ENCODE results near the gene SFSWAP. TPM values are rescaled to one million over a fixed set of nuclear protein-coding genes. Genes with fewer than 3 reads are reported as not detected.
A peak's percentile ranks its signal among the peaks of the same experiment; 100 is the strongest.
"Not testable (repeated sequence)": the region's sequence is repeated elsewhere in the genome, so short reads cannot be mapped to it uniquely, and the experiment has no call there.

Gene SFSWAP
- total RNA-seq, 1 donor, result 31.1 TPM

DNA sequence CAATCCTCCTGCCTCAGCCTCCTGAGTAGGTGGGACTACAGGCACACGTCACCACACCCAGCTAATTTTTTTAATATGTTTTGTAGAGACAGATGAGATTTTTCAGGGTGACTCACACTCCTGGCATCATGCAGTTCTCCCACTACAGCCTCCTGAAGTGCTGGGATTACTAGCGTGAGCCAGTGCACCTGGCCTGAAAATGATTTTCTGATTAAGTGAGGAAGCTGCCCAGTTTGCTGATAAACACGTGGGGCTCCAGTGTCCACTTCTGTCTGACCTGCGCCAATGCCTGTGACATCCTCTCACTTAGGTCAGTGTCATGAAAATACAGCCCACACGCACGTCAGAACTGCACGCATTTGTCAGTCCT lies 37.0 kb upstream of the SFSWAP start:
- TF ChIP-seq, protein P1, sequence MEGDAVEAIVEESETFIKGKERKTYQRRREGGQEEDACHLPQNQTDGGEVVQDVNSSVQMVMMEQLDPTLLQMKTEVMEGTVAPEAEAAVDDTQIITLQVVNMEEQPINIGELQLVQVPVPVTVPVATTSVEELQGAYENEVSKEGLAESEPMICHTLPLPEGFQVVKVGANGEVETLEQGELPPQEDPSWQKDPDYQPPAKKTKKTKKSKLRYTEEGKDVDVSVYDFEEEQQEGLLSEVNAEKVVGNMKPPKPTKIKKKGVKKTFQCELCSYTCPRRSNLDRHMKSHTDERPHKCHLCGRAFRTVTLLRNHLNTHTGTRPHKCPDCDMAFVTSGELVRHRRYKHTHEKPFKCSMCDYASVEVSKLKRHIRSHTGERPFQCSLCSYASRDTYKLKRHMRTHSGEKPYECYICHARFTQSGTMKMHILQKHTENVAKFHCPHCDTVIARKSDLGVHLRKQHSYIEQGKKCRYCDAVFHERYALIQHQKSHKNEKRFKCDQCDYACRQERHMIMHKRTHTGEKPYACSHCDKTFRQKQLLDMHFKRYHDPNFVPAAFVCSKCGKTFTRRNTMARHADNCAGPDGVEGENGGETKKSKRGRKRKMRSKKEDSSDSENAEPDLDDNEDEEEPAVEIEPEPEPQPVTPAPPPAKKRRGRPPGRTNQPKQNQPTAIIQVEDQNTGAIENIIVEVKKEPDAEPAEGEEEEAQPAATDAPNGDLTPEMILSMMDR (IDR thresholded peaks at IDR 0.05; ENCODE audit: extremely low read depth, low read depth, low read length), result no peak
- H4K20me1 ChIP-seq (ENCODE audit: insufficient read depth, low read length), result no peaks in the 10 kb centered on the region
- no peaks in the 10 kb centered on the region for H3K9me3 ChIP-seq (ENCODE audit: low read depth, low read length)
- H2AFZ ChIP-seq (ENCODE audit: low read length), result no peak overlapping the region
- no peaks in the 10 kb centered on the region for H3K27me3 ChIP-seq (ENCODE audit: insufficient read depth, low read length)
- no peak overlapping the region for H3K4me2 ChIP-seq (ENCODE audit: insufficient read depth, low read length)
- H3K27ac ChIP-seq (ENCODE audit: low read depth, low read length), result no peak overlapping the region
- H3K79me2 ChIP-seq (ENCODE audit: insufficient read depth, low read length), result no peaks in the 10 kb centered on the region
- no peaks in the 10 kb centered on the region for H3K36me3 ChIP-seq (ENCODE audit: insufficient read depth, low read length)
- no peak for DNase-seq (ENCODE audit: insufficient read length, low spot score, missing footprints)
- H3K4me1 ChIP-seq (ENCODE audit: insufficient read depth, low read length), result no peaks in the 10 kb centered on the region
- no peak overlapping the region for H3K4me3 ChIP-seq (ENCODE audit: insufficient read depth, low read length)

DNA sequence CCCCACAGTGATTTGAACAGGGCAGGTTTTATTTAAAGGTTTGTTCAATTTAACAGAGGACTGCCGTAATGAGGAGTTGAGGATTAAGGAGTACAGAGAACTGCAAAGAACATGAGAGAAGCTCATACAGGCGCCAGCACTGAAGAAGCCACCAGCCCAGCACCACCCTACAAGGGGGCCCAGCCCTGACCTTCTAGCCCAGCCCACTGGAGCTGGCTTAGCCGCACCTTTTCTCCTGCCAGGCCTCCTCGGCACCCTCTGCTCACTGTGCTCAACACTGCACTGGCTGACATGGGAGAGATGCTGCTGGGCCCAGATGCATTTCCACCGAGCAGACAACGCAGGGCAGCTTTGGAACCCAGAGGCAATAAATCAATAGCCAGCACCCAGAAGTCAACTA lies 36.5 kb upstream of the SFSWAP start:
- DNase-seq (ENCODE audit: insufficient read length, low spot score, missing footprints), result peak; percentile 31
- Histone ChIP-seq H4K20me1 (ENCODE audit: insufficient read depth, low read length) (no peaks in the 10 kb centered on the region), H3K9me3 (ENCODE audit: low read depth, low read length) (no peaks in the 10 kb centered on the region), H3K27ac (ENCODE audit: low read depth, low read length) (no peak overlapping the region), H2AFZ (ENCODE audit: low read length) (no peak overlapping the region), H3K27me3 (ENCODE audit: insufficient read depth, low read length) (no peaks in the 10 kb centered on the region), H3K4me3 (ENCODE audit: insufficient read depth, low read length) (no peak overlapping the region), H3K79me2 (ENCODE audit: insufficient read depth, low read length) (no peaks in the 10 kb centered on the region), H3K4me1 (ENCODE audit: insufficient read depth, low read length) (no peaks in the 10 kb centered on the region), H3K4me2 (ENCODE audit: insufficient read depth, low read length) (no peak overlapping the region), H3K36me3 (ENCODE audit: insufficient read depth, low read length) (no peaks in the 10 kb centered on the region)
- TF ChIP-seq, protein P1 (IDR thresholded peaks at IDR 0.05; ENCODE audit: extremely low read depth, low read depth, low read length), result no peak

DNA sequence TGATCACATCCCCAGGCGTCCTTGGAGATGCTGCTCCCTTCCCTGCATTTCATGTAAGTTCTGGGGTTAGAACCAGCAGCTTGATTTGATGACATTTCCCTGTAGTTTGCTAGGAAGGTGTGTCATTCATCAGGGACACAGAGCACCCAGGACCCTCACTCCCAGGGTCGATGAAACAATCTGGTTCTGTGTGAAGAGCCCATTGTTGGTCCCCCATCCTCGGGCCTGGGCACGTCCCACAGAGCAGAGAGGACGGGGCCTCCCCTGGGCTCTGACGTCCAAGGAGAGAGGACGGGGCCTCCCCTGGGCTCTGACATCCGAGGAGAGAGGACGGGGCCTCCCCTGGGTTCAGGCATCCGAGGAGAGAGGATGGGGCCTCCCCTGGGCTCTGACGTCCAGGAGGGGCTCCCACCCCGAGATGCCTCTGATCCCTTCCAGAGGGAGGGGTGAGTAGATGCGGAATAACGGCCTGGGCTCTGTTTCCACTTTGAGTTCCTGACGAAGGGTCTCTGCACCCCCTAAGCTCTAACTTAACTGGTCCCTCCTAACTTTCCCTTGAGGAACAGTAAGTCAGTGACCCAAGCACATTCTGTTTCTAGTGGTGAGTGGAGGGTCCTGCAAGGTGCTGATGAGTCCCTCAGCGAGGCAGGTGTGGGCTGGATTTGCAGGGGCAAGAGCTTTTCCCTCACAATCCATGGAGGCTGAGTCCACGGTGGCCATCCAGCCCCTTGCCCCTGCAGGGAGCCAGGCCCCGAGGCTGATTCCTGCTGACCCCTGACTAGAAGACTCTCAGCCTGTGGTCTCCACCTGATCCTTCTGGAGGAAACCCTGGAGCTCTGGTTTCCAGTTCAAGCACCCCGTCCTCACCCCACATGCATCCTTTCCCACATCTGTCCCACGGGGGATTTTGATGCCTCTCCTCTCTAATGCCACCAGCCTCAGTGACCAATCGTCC lies 35.5 kb upstream of the SFSWAP start:
- TF ChIP-seq, protein P1 (IDR thresholded peaks at IDR 0.05; ENCODE audit: extremely low read depth, low read depth, low read length), result no peak
- Histone ChIP-seq H4K20me1 (ENCODE audit: insufficient read depth, low read length) (no peaks in the 10 kb centered on the region), H3K27me3 (ENCODE audit: insufficient read depth, low read length) (no peaks in the 10 kb centered on the region), H3K79me2 (ENCODE audit: insufficient read depth, low read length) (no peaks in the 10 kb centered on the region), H3K9me3 (ENCODE audit: low read depth, low read length) (no peaks in the 10 kb centered on the region), H2AFZ (ENCODE audit: low read length) (no peak overlapping the region), H3K4me3 (ENCODE audit: insufficient read depth, low read length) (no peak overlapping the region), H3K36me3 (ENCODE audit: insufficient read depth, low read length) (no peaks in the 10 kb centered on the region), H3K4me2 (ENCODE audit: insufficient read depth, low read length) (no peak overlapping the region), H3K27ac (ENCODE audit: low read depth, low read length) (no peak overlapping the region), H3K4me1 (ENCODE audit: insufficient read depth, low read length) (no peaks in the 10 kb centered on the region)
- DNase-seq (ENCODE audit: insufficient read length, low spot score, missing footprints), result peak; percentile 58

DNA sequence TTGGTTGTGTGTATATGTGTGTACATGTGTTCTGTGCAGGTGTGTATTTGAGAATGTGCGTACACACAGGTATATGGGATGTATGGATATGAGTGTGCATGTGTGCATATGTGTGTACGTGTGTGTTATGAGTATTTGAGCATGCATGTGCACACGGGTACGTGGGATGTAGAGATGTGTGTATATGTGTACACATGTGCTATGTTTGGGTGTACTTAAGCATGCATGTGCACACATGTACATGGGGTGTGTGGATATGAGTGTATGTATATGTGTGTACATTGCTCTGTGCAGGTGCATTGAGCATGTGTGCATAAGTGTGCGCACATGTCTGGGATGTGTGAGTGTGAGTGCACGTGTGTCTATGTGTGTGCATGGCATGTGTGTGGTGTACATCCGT lies 34.3 kb upstream of the SFSWAP start:
- Histone ChIP-seq H4K20me1 (ENCODE audit: insufficient read depth, low read length) (no peaks in the 10 kb centered on the region), H3K9me3 (ENCODE audit: low read depth, low read length) (no peaks in the 10 kb centered on the region), H3K4me2 (ENCODE audit: insufficient read depth, low read length) (no peak overlapping the region), H3K79me2 (ENCODE audit: insufficient read depth, low read length) (no peaks in the 10 kb centered on the region), H2AFZ (ENCODE audit: low read length) (no peak overlapping the region), H3K36me3 (ENCODE audit: insufficient read depth, low read length) (no peaks in the 10 kb centered on the region), H3K27me3 (ENCODE audit: insufficient read depth, low read length) (no peaks in the 10 kb centered on the region), H3K27ac (ENCODE audit: low read depth, low read length) (no peak overlapping the region), H3K4me1 (ENCODE audit: insufficient read depth, low read length) (no peaks in the 10 kb centered on the region), H3K4me3 (ENCODE audit: insufficient read depth, low read length) (no peak overlapping the region)
- no peak for DNase-seq (ENCODE audit: insufficient read length, low spot score, missing footprints)
- TF ChIP-seq, protein P1 (IDR thresholded peaks at IDR 0.05; ENCODE audit: extremely low read depth, low read depth, low read length), result no peak

DNA sequence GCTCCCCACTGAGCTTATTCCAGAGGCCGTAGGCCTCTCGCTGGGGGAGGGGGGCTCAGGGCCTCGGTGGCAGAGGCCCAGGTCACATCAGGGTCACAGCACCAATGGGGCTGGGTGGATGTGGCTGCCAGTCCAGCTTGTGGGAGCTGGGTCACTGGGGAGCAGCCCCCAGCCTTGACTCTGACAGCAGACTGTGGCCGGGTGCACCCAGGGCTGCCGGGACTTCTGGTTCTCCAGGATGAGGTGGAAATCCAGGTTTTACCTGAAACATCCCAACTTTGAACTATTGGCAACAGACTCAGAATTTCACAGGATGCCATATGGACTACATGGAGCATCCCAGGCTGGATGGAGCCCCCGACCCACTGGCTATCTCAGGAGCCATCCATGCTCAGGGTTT lies 33.8 kb upstream of the SFSWAP start:
- H3K4me3 ChIP-seq (ENCODE audit: insufficient read depth, low read length); H4K20me1 ChIP-seq (ENCODE audit: insufficient read depth, low read length); H3K4me1 ChIP-seq (ENCODE audit: insufficient read depth, low read length); H3K4me2 ChIP-seq (ENCODE audit: insufficient read depth, low read length); H3K27me3 ChIP-seq (ENCODE audit: insufficient read depth, low read length); H3K9me3 ChIP-seq (ENCODE audit: low read depth, low read length); H3K79me2 ChIP-seq (ENCODE audit: insufficient read depth, low read length); H3K36me3 ChIP-seq (ENCODE audit: insufficient read depth, low read length); H2AFZ ChIP-seq (ENCODE audit: low read length); H3K27ac ChIP-seq (ENCODE audit: low read depth, low read length): not testable (repeated sequence)
- DNase-seq (ENCODE audit: insufficient read length, low spot score, missing footprints), result peak; percentile 37

Measured in osteoblast (primary cell).